HG03025 (cell line): ENCODE measurements around the gene XCR1.
"Not testable (repeated sequence)": the region's sequence is repeated elsewhere in the genome, so short reads cannot be mapped to it uniquely, and the experiment has no call there.

ENCODE experiments used
- ATAC-seq: cut with Tn5 transposase; IDR thresholded peaks from one replicate; pipeline ENCODE4 v1.9.1; 2021; ENCODE audit warnings: mild to moderate bottlenecking, moderate library complexity; ENCODE audit not compliant: unreplicated experiment, low FRiP score

The XCR1 gene

DNA sequence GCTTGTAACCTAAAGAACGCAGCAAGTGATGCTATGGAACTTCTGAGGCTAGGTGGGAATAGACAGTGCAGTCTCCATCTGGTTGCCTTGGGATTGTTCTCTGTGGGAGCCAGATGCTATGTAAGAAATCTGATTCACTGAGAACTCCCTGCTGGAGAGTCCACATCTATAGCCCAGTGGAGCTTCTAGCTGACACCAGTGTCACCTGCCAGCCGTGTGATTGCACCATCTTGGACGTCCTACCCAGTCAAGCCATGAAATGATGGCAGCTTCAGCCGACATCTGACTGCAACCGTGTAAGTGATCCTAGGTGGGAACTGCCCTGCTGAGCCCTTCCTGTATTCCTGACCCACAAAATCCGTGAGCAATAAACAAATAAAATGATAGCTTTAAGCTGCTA, 19.2 kb downstream of the XCR1 start:
- ATAC-seq = no peak

DNA sequence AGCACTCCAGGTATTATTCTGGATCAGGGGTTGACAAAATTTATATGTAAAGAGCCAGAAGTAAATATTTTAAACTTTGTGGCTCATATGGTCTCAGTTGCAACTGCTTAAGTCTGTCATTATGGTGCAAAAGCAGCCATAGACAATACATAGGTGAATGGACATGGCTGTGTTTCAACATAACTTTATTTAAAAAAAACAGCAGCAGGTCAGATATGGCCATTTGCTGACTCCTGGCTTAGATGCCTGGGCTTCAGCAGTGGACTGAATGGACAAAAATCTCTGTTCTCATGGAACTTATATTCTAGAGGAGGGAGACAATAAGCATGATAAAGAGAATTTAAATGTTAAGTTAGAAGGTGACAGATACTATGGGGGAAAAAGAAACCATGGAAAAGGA, 20.0 kb downstream of the XCR1 start:
- ATAC-seq = no peak

DNA sequence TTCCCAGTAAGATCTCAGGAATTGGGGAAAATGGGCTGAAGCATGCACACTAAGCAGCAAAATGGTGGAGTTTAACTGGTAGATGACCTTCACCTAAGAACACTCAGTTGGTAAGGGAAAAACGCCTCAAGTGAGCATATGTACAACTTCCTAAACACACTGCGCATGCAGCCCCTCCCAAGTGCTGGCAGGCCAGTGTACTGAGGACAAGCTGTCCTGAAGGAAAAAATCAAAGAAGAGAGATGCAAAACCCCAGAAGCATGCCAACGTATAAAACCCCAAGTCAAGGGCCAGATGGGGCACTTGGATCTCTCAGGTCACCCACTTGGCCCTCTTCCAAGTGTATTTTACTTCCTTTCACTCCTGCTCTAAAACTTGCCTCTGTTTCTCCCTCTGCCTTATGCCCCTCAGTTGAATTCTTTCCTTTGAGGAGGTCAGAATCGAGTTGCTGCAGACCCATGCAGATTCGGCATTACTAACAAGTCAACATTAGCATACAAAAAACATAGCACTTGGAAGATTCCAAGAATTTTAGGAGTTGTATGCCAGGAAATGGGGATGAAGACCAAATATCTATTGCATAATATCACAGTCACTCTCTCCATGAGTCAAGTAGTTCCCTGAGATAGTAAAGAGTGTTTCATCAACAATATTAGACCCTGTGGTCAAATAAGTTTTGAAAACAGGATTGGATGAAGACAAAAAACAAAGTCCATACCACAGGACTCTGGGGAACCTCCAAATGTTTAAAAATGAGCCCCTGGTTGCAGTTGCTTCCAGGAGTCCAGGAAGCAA, 20.8 kb downstream of the XCR1 start:
- no peak for ATAC-seq

DNA sequence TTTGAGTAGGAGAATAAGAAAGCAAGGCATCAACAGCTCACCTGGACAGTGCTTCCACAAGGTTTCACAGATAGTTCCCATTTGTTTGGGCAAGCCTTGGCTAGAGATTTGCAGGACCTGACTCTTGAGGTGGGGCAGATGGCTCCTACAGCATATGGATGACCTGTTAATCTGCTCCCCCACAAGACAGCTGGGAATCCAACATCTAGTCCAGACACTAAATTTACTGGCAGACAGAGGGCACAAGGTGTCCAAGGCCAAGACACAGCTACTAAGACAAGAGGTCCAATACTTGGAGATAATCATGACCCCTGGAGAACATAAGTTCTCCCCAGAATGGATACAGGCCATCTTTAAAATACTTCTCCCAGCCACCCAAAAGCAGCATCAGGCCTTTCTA, 23.6 kb downstream of the XCR1 start:
- ATAC-seq = not testable (repeated sequence)

DNA sequence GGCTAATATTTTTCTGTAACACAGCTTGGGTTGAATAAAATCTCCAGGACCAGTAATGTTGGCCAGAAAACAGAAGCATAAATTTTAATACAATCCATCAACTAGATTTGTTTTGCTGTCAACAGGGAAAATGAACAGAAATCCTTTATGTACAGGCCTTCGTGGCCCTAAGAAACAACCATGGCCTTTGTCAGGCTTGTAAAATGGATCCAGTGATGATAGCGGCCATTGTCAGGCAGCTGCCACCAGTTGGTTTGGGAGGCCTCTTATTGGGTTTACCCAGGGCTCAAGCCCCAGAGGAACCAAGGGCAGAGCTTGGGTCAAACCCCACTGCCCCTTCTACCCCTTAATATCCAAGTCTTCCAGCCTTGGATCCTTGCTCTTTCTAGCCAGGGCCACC, 26.1 kb downstream of the XCR1 start:
- no peak for ATAC-seq

DNA sequence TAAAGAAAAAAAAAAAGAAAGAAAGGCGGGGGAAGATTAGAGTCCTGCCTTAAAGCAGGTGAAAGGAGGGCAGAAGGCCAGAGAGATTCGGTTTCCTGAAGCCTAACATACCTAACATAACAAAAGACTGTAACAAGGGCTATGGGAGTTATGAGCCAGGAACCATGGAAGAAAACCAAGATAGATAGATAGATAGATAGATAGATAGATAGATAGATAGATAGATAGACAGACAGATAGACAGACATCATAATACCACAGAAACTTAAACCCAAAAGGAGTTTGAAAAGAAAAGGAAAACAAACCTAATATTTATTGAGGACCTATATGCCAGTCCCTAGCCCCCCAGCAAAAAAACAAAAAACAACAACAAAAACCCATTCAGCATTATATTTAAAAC, 29.3 kb downstream of the XCR1 start:
- no peak for ATAC-seq

DNA sequence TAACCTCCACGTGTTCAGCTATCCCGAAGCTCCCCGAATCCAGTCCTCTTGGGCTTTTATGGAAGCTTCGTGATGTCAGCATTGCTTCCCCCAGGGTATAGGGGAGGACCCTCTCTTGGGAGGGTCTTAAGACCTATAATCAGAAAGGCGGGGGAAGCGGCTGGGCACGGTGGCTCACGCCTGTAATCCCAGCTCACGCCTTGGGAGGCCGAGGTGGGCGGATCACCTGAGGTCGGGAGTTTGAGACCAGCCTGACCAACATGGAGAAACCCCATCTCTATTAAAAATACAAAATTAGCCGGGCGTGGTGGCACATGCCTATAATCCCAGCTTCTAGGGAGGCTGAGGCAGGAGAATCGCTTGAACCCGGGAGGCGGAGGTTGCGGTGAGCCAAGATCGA, 29.8 kb downstream of the XCR1 start:
- not testable (repeated sequence) for ATAC-seq

DNA sequence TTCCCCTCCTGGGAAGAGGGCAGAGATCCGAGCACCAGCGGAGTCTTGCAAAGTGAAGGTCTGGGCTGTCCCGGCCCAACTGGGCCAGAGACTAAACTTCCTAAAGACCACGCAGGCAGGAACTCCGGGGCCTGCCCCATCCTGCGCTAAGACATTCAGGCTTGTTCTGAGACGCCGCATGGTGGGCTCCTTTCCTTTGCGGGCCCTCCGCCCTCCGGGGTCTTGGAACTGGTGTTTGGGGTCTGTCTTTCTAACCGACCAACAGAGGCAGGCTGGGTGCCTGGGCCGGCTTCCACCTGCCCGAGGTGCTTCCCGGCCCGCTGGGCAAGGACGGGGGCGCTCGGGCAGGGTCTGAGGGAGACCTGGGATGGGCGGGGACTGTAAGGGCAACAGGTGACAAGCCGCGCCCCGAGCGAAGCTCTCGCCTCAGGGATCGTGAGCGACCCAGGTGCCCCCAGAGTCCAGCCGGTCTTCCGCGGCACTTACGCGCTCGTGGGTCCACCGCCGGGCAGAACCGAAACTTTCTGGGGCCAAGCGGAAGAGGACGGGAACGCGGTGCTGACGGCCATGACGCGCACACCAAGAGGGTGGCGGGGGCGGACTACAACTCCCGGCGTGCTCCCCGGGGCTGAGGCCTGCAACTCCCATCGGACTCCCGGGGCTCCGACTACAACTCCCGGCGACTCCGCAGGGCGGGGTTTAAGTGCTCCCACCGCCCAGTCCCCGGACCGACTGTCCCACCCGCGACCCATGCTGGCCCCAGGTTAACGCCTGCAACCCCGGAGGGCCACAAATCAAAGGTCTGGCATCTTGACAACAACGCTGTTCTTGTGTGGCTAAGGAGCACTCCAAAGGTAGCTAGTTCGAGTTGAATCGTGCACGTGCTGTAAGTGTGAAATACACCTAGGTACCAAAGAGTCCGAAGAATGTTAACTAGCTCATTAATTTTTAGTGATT, 31.8 kb downstream of the XCR1 start, which contains the start of gene FYCO1:
FYCO1 (minus strand) TSS at position 589 of the 957 bp plus-strand sequence. CDS start 10,914 bp downstream, outside the sequence.
- peak; percentile 96 for ATAC-seq

DNA sequence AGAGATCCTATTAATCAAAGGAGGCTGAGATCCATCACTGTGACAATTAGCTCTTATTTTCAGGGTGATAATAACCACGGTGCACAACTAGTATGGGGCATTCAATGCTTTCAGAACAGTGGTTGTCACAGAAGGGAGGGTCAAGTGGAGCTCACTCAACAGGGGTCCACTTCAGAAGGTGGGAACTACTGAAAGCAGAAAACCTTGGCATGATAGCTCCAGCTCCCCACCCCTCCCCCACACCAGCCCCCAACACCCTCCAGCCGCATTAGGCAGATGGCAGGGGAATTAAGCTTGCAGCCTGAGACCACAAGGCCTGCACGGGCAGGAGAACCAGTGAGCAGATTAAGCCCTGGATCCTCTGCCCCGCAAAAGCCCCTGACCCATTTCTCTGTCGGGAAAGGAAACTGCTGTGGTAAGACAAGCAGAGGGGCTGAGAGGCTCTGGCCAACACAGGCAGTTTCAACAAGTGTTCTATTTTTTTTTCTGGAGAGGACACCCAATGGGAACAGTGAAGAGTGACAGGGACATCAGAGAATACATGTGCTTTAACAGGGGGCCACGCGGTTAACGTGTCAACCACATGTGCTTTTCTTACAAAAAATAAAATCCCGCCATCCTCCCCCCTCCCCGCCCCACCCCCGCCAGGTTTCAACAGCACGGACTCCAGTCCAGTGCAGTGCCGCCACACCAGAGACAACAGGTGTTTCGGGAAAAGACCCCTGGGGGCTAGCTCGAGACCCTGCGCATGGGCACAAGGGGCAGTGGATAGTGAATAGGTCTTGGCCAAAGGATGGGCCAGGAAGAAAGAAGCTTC, 32.7 kb downstream of the XCR1 start:
- peak; percentile 10 for ATAC-seq

DNA sequence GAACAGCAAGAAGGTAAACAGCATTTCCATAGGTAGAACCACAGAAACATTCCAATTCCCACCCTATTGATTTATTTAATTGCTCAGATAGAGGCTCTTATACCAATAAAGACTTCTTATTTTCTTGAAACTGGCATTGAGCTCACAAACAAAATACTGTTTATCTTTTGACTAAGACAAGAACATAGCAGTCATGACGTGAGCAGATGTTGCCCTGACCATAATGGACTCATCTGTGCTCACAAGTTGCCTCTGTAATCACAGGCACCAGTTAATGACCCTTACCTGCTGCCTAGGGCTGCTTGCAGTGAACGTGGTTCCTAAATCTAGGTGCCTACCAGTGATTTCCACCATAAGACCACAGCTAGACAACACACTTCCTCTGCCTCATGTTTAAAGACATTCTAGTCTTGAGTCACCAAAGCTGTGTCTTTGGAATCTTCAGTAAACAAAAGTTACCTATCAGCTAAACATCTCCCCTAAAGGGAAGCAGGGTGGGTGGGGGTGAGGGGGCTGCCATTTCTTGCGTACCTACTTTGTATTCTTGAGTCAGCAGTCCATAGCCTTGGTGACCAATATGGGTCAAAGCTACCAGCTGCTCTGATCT, 33.8 kb downstream of the XCR1 start:
- ATAC-seq = no peak

DNA sequence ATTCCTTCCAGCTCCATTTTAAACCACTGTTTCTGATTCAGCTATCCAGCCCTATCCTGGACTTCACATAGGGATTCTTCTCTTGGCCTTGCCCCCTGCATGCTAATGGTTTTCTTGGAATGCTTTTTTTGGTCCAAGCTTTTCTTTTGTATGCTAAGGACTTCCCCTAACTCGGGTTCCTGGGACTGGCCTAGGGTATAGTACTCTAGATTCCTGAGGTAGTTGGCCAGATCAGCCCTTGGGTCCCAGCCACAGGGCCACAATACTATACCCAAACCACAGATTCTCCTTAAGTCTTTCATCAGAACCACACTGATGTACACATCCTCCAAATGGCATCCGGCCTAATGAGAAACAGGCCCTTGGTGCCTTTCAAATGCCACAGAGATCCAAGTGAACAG, 34.5 kb downstream of the XCR1 start:
- ATAC-seq = no peak

DNA sequence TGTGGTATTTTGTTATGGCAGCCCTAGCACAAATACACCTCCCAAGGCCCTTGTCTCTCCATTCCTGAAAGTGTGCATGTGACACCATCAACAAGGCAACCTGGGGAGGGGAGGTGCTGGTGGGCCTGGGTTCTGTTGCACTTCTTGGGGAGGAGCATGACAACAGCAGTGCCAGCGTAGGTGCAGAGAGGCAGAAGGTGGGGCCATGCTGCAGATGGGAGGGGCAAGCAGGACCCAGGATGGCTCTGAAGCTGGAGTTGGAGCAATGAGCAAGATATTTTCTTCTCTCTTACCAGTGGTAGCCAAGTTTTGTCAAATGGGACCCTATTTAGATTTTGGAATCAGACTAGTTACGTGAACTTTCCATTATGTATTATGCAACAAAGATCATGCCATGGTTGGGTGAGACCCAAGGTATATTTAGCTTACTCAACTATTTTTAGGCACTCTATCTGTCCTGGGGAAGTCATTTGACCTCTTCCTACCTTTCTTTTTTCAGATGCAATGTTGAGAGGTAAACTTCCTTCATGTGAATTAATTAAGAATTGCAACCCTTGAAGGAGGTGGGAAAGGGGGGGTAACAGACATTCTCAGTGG, 35.1 kb downstream of the XCR1 start:
- ATAC-seq = no peak

DNA sequence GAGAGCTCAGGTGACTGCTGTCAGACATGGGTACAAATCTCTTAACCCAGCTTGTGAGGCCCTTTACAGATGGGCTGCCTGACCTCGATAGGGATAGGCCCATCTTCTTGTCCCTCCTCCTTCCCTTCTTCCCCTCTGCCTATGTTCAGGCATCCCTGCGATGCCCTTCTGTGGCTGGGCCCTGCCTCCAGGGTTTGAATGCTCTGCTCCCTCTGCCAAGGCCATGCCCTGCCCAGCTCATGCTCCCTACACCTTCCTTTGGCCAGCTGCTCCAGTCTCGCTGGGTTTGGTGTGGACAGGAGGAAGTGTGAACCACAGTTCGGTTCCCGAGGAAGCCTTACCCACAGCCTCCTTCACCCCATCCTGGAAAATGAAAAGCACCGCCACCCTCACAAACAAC, 35.9 kb downstream of the XCR1 start:
- no peak for ATAC-seq

DNA sequence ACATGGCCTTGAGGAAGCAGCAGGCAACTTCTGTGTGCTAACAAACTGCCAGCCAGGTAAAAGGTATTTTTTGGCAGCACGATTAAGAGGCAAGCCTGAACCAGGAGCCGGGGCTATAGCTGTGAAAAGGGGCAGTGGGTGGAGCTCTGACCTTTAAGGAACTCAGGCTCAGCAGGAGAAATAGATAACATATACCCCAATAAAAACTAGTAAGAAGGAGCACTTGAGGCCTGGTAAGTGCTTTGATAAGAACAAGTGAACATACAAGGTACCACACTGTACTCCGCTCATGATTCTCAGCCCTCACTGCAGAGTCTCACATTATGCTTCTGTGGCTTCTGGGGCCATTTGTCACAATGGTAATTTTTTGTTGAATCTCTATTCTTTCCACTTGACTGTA, 37.1 kb downstream of the XCR1 start:
- no peak for ATAC-seq

DNA sequence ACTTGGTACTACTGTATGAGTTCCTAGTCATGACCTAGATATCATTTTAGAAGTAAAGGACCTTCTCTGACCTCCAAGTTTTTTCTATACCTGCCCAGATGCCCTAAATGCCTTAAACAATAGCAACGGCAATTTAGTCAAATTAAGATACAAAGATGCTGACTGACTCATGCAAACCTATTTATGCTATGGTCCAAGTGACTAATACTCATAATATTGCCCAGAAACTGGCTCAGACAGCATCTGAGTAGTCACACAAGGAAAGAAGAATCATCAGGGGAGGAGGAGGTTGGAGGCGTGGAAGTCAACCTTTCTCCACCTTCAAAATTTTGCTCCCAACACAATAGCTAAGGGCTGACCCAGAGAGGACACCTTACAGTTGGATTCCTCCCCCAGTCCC, 38.5 kb downstream of the XCR1 start:
- ATAC-seq = no peak

DNA sequence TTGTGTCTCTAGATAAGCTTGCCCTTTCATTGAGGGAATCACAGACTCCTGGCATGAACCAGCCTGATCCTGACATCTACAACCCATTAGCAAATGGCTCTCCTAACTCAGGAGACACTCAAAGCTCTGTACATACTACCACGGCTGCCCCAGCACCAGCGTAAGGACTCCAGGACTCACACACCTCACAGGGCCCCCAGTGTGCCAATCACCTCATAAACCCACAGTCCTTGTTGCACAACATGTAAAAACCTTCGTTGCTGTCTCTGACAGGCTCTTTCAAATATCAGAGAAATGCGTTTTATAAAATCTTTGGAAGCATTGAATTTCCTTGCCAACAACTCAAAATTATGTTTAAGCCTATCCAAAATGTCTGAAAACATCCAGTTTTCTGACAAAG, 38.9 kb downstream of the XCR1 start:
- ATAC-seq = no peak

DNA sequence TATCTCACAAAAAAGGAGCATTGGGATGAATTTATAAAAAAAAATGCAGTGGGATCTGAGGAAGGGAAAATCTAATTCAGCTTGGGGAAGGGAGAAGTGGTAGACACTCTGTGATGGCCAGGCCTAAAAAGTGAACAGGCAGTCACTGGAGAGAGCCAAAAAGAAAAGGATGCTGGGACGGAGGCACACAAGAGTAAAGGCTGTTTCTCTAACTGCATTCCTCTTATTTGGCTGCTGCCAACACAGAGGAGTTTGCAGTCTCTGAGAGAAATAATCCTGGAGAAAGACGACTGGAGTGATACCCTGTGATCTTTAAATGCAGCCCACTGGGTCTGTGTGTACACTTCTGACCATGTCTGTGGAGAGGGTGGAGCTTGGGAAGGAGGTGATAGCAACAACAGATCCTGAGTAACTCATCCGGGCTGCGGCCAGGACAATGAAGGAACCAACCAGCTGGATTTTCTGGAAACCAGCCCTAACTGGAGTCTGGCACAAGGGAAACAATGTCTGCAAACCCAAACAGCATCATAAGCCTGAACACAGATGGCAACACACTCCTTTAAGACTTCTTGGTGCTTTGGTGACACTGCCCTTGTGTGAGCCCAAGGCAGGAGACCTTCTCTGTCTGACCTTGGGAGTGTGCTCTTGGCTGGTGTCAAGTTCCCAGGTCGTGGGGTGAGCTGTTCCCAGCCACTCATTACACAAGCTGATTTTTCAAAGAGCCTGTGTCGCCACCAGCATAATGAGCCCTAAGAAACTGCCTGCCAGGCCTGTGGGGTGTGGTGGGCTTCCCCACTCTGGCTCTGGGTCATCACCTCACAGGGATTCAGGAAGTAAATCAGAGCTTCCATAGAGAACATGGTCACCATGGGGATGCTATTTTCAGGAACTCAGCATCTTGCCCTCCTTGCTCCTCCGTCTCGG, 39.7 kb downstream of the XCR1 start:
- ATAC-seq = no peak

DNA sequence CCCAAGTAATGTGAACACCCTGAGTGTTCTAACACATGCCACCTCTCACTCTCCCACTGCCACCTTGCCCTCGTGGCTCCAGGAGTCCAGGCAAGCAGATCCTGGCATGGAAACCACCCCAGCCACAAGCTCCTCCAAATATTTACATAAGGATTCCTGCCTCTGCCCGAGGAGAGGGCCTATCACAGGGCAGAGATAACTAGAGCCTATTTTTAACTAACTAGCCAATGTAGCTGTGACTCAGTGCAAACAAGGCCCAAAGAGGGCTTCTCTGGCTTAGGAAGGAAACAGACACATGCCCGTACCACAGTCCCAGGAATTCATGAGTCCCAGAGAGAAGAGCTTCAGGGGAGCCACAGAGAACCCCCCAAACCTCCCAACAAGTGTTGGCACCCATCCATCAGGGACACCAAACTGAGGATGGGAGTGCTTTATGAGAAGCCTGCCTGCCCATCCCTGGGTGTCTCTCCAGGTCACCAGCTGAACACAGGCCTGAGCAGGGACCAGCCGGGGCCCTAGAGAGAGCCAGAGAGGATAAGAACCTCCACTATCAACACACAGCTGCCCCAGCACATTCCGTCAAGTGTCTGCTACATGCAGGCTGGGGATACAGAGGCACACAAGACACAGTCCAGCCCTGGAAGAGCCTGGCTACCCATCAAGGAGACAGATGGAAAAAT, 40.8 kb downstream of the XCR1 start:
- no peak for ATAC-seq
